ENCODE measurements around the gene LY6G6C. TPM values are rescaled to one million over a fixed set of nuclear protein-coding genes. Genes with fewer than 3 reads are reported as not detected.

LY6G6C gene
- total RNA-seq, 4 donors from 2014 or later: not detected

DNA sequence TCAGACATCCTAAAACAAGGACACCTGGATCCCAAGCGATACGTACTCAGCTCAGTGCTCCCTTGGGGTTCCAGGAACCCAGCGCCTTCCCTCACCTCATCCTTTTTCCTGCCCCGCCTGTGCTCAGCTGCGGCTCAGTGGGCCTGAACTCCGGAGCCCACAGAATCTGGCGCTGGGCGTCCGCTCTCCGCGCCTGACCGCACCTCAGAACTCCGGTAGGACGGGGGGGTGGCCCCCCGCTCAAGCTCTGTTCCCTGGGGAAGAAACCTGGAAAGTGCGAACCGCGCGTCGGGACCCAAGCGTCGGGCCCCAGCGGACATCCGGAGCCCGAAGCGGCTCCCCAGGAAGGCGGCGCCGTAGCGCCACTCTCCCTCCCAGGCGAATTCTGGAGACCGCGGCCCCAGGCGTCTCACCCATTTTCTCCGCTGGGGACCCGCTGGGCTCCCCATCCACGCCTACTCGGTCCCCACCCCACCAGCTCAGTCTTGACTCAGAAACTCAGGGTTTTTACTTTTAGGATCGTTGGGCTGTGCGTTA, 40.3 kb downstream of the LY6G6C start:
- DNase-seq: peak; percentile 91 to 92
- Histone ChIP-seq H3K4me3 (replicated peaks in 1 of 3) (peak overlapping the region in 2 of 3 donors; percentile 24 to 27), H3K27me3 (no peaks in the 10 kb centered on the region), H3K9me3 (no peaks in the 10 kb centered on the region), H3K4me1 (peaks cover 10 to 18% of the 10 kb centered on the region in 2 donors), H3K36me3 (peaks cover 0 to under 1% of the 10 kb centered on the region in 2 donors), H3K27ac (peak overlapping the region; percentile 79 to 84 (median 80))
- peak in 1 of 2 donors; percentile 42 for TF ChIP-seq POLR2A (IDR thresholded peaks at IDR 0.05)
- TF ChIP-seq, protein P1, sequence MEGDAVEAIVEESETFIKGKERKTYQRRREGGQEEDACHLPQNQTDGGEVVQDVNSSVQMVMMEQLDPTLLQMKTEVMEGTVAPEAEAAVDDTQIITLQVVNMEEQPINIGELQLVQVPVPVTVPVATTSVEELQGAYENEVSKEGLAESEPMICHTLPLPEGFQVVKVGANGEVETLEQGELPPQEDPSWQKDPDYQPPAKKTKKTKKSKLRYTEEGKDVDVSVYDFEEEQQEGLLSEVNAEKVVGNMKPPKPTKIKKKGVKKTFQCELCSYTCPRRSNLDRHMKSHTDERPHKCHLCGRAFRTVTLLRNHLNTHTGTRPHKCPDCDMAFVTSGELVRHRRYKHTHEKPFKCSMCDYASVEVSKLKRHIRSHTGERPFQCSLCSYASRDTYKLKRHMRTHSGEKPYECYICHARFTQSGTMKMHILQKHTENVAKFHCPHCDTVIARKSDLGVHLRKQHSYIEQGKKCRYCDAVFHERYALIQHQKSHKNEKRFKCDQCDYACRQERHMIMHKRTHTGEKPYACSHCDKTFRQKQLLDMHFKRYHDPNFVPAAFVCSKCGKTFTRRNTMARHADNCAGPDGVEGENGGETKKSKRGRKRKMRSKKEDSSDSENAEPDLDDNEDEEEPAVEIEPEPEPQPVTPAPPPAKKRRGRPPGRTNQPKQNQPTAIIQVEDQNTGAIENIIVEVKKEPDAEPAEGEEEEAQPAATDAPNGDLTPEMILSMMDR (IDR thresholded peaks at IDR 0.05): no peak
- intact Hi-C loops (cut with DNase I): loop anchor here (5.0 kb wide), 1 partner anchor 151 kb away; no protein-coding TSS in a partner anchor
- WGBS, 2 donors: 0% methylated on average over 11 to 27 of the region's 40 CpGs

DNA sequence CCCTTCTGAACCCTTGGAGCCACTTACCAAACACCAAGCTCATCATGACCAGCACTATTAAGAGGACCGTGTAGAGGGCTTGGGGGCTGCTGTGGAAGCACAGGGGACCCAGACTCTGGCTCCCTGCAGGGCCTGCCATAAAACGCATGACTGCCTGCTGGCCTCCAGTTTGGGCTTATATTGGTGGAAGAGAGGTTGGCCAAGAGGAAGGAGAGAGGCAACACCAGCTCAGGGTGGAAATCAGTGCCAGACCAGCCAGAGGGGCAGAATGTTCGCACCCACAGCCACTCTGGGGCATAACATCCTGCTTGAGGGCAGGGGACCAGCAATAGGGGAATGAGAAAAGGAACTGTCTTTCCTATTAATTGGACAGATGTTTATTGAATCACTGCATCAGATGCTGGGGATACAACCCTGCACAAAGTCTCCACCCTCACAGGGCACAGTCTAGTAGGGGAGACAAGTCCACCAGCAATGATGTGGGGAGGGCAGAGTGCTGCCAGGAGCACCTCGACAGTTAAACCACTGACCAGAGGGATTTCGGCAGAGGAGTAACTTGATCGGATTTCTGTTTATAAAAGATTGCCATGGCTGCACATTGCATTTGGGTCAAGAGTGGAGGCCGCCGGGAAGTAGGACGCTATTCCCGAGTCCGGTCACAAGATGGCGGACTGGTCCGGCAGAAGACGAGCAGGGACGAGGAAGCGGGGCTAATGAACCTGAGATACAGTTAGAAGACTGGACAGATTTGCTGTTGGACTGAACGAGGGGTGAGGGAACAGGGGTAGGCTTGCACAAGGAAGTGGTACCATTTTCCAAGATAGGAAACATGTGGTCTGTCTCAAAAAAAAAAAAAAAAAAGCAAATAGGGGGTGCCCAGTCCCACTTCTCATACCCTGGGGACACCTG, 41.1 kb downstream of the LY6G6C start, which contains the start of gene LY6G5C:
LY6G5C (minus strand) TSS at position 842 of the 909 bp plus-strand sequence; CDS start at position 148, 694 bp downstream.
- no peaks in the 10 kb centered on the region for H3K36me3 ChIP-seq
- H3K9me3 ChIP-seq: no peaks in the 10 kb centered on the region
- peaks cover 10 to 18% of the 10 kb centered on the region in 2 donors for H3K4me1 ChIP-seq
- peak; percentile 89 for DNase-seq
- TF ChIP-seq POLR2A (IDR thresholded peaks at IDR 0.05): no peak
- TF ChIP-seq, protein P1 (IDR thresholded peaks at IDR 0.05): peak; percentile 25 to 89 (median 80)
- WGBS, 2 donors: 10 to 13% methylated on average over 17 of the region's 17 CpGs
- H3K27me3 ChIP-seq: no peaks in the 10 kb centered on the region
- peak within 1 kb of the TSS in 2 of 3 donors; percentile 24 to 27 for H3K4me3 ChIP-seq (replicated peaks in 1 of 3)
- intact Hi-C loops (cut with DNase I): loop anchor here (5.0 kb wide), 1 partner anchor 152 kb away; no protein-coding TSS in a partner anchor
- peak within 1 kb of the TSS; percentile 79 to 84 (median 80) for H3K27ac ChIP-seq

DNA sequence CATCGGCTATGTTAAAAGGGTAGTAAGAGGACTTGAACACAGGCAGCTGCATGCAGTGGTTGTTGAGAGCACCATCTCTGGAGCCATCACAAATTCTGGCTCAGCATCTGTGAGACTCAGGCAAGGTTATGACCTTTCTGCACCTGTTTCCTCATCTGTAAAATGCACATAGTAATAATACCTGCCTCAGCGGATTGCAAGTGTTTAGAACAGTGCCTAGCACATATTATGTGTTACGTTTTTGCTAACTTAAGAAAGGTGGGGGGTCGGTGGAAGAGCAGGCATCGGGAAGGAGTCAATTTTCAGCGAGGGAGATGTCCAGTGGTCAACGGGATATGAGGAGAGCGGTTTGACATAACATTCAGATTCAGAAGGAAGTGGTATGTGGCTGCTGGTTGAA, 43.6 kb downstream of the LY6G6C start:
- intact Hi-C loops (cut with DNase I): loop anchor here (10.0 kb wide), 1 partner anchor 287 kb away; no protein-coding TSS in a partner anchor
- no peaks in the 10 kb centered on the region for H3K27me3 ChIP-seq
- no peak for TF ChIP-seq POLR2A (IDR thresholded peaks at IDR 0.05)
- TF ChIP-seq, protein P1 (IDR thresholded peaks at IDR 0.05): no peak
- H3K36me3 ChIP-seq: peaks cover 0 to 4% of the 10 kb centered on the region in 2 donors
- WGBS, 2 donors: 71% methylated on average over 8 of the region's 8 CpGs
- DNase-seq: no peak
- no peak overlapping the region for H3K4me3 ChIP-seq (replicated peaks in 1 of 3)
- H3K9me3 ChIP-seq: no peaks in the 10 kb centered on the region
- H3K4me1 ChIP-seq: peaks cover 9 to 14% of the 10 kb centered on the region in 2 donors
- H3K27ac ChIP-seq: no peak overlapping the region

DNA sequence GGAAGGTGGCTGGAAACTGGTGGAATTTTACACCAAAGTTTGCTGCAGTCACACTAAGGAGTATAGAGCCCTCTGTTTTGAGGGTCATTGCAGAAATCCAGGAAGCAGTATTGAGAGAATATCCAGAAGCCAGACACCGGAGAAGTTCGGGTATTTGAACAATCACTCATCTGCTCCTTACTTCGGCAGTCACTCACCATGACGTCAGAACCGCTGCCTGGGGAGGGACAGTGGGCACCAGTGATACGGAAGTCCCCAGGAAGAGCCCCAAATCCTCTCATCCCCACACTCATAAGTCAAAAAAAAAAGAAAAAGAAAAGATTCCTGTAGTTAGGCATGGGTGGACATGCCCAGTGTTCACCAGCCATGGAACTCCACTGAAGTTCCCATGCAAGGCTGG, 44.6 kb downstream of the LY6G6C start:
- TF ChIP-seq POLR2A (IDR thresholded peaks at IDR 0.05): no peak
- TF ChIP-seq, protein P1 (IDR thresholded peaks at IDR 0.05): no peak
- intact Hi-C loops (cut with DNase I): loop anchor here (10.0 kb wide), 1 partner anchor 288 kb away; no protein-coding TSS in a partner anchor
- no peak for DNase-seq
- whole genome bisulfite sequencing, 2 donors: 48 to 66% methylated on average over 6 of the region's 6 CpGs
- Histone ChIP-seq H3K4me3 (replicated peaks in 1 of 3) (no peak overlapping the region), H3K9me3 (no peaks in the 10 kb centered on the region), H3K27me3 (no peaks in the 10 kb centered on the region), H3K36me3 (peaks cover 6 to 14% of the 10 kb centered on the region in 2 donors), H3K4me1 (peaks cover 6 to 12% of the 10 kb centered on the region in 2 donors), H3K27ac (no peak overlapping the region)
